DMS53 treated with DMSO at 0.1 percent for 48 hours (cell line): ENCODE data around the gene RASGEF1C.
"Not testable (repeated sequence)": the region's sequence is repeated elsewhere in the genome, so short reads cannot be mapped to it uniquely, and the experiment has no call there.

ENCODE experiments used
- DNase-seq: peaks from one replicate; lab custom pipeline; 2025; ENCODE audit not compliant: unreplicated experiment; lab: John Stamatoyannopoulos, UW

RASGEF1C gene

GRCh38 chr5:180103487-180104167 is 105.4 kb downstream of the RASGEF1C start:
- DNase-seq = no peak

DNA sequence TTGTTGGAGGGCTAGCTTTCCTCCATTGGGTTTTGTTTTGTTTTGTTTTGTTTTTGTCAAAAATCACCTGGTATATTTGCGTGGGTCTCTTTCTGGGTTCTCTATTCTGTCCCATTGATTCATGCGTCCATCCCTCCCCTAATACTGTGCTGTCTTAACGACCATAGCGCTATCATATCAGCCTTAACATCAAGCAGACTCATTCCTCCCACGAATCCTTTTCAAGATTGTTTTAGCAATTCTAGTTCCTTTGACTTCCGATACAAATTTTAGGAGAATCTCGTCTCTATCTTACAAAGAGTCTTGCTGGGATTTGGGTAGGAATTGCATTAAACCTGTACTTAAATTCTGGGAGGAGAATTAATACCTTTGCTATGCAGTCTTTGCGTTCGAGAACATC is 106.4 kb downstream of the RASGEF1C start:
- no peak for DNase-seq

- no peak for DNase-seq
These were observed 107.4 kb downstream of the RASGEF1C start for GRCh38 chr5:180101451-180102105.

GRCh38 chr5:180100621-180101450 is 108.2 kb downstream of the RASGEF1C start:
- DNase-seq = no peak

GRCh38 chr5:180099733-180100611 is 109.0 kb downstream of the RASGEF1C start:
- no peak for DNase-seq

DNA sequence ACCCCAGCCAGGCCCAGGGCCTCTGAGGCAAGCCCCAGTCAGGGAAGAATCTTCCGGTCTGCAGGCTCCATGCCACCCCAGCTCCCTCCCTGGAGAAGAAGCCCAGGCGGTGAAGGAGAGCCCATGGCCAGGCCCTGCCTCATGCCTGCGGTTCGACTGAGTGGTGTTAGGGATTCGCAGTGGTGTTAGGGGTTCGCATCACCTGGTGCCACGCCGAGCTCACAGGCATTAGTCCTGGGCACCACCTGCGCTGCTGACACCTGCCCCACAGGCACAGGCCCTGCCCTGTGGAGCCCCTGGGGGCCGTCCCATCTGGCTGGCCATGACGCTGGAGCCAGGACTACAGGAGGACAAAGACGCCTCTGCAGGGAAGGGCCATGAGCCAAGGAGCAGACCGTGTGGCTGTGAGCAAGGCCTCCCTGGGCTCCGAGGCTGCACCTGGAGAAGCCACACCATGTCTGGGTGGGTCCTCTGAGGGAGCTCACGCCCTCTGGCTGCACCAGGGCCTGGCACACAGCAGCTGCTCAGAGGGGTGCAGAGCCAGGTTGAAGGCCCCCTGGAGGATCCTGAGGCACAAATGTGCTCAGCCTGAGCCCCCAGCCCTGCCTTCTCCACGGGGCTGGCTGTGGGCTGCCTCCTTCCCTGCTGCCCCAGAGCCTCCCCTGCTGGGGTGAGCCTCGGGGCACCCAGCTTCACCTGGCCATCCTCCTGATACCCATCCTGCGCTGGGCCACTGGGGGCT is 109.8 kb downstream of the RASGEF1C start:
- no peak for DNase-seq

GRCh38 chr5:180098526-180098925 is 110.5 kb downstream of the RASGEF1C start:
- DNase-seq = no peak

GRCh38 chr5:180097926-180098325 is 111.1 kb downstream of the RASGEF1C start:
- DNase-seq = no peak

GRCh38 chr5:180097163-180097894 is 111.7 kb downstream of the RASGEF1C start:
- no peak for DNase-seq

DNA sequence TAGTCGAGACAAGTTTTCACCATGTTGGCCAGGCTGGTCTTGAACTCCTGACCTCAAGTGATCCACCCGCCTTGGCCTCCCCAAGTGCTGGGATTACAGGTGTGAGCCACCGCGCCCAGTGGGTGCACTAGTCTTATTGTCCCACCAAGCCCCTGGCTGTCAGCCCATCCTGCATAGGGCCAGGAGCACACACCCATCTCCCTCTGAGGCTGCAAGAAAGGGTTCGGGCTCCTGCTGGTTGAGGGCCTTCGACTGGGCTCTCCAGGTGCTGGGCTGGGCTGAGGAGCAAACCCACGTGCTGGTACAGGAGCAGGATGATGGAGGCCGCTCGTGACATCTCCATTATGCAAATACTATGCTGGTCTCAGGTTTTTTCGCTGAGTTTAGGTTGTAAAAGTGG is 112.4 kb downstream of the RASGEF1C start:
- DNase-seq = no peak

- DNase-seq = no peak
These were observed 113.5 kb downstream of the RASGEF1C start for GRCh38 chr5:180095545-180095944.

GRCh38 chr5:180093651-180094382 is 115.2 kb downstream of the RASGEF1C start:
- DNase-seq = no peak

DNA sequence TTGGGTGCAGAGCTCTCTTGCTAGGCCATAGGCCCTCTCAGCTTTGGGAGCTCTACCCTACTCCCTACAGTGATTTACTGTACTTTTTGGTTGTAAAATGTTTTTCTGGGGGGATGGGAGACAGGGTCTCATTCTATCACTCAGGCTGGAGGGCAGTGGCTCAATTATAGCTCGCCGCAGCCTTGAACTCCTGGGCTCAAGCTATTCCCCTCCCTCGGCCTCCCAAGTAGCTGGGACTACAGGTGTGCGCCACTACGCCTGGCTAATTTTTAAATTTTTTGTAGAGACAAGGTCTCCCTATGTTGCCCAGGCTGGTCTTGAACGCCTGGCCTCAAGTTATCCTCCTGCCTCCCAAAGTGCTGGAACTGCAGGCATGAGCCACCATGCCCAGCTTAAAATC is 115.8 kb downstream of the RASGEF1C start:
- DNase-seq = no peak

DNA sequence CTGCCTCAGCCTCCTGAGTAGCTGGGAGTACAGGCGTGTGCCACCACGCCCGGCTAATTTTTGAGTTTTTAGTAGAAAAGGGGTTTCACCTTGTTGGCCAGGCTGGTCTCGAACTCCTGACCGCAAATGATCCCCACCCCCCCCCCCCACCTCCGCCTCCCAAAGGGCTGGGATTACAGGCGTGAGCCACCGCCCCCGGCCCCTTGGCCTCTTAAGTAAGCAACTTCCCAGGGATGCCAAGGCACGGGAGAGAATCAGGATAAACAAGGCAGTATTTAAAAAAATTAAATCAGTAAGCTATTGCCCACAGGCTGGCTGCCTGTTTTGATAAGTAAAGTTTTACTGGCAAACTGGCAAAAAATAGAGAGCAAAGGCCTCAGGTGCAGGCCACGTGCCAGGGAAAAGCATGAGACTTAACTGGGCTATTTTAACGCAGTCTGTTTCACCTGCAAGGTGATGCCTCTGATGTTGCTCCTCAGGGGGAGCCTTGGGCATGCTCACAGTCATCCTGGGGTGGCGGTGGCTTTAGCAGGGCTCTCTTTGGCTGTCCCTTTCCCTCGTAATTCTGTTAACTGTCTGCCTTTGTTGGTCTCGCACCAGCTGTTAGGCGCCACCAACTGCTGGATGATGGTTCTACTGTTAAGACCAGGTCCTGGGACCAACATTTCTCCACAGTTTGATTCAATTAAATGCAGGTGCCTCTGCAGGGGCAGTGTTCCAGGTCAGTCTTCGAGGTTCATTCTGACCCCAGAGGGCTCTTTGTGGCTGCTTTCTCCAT is 118.1 kb downstream of the RASGEF1C start:
- DNase-seq = peak; percentile 73

DNA sequence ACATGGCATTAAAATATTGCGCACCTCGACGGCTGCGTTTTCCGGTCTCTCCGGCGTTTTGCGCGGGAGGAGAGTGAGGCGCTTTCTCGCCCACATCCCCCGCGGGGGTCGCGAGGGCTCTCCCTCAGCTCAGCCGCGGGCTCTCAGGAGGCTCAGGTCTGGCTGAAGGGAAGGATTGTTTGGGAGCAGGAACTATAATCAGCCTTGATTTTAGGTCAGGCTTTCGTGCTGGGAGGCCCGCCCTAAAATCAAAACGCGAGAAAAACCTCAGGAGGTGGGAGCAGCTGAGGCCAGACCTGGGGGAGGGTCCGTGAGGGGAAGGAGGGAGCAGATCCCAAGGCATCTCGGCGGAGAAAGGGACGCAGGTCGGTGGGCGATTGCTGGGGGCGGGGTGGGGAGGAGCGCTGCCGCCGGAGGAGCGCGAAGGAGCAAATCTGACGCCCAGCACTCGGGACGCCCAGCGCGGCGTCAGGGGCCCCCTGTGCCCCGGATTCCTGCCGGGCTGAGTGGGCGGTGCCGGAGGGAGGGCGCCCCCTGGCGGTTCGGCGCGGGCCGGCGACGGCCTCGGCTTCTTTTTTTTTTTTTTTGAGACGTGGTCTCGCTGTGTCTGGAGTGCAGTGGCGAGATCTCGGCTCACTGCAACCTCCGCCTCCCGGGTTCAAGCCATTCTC is 118.8 kb downstream of the RASGEF1C start:
- DNase-seq = peak; percentile 27

- not testable (repeated sequence) for DNase-seq
These were observed 119.4 kb downstream of the RASGEF1C start for GRCh38 chr5:180089628-180090027.

DNA sequence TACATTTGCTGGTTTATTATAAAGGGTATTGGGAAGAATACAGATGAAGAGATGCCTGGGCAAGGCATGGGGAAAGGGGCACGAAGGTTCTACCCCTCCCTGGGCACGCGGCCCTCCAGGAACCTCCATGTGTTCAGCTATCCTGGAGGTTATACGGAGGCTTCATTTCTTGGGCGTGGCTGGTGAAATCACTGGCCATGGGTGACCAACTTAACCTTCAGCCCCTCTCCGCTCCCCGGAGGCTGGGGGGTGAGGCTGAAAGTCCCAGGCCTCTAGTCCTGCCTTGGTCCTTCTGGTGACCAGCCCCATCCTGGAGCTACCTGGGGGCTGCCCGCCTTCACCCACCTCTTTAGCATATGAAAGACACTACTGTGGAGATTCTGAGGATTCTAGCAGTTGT is 120.5 kb downstream of the RASGEF1C start:
- DNase-seq = no peak
